Measurements from ENCODE around the gene CTLA4.

Gene CTLA4

DNA sequence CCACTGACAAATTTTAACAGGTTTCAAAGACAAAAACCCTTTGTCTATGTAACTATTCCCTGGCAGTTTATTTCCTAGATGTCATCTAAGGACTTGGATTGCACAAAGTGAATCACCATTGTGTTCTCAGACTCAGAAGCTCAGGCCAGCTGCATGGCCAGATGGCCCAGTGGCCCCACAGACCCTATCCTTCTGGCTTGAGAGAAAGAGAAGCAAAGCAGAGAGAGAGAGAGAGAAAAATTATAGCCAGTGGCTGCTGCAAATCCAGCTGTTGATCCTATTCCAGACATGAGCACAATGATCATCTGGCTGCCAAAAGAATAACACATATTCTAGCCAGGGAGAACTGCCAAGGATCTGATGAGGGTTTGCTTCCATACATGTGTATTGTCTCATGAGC, 25.8 kb downstream of the CTLA4 start:
- no peak for DNase-seq

DNA sequence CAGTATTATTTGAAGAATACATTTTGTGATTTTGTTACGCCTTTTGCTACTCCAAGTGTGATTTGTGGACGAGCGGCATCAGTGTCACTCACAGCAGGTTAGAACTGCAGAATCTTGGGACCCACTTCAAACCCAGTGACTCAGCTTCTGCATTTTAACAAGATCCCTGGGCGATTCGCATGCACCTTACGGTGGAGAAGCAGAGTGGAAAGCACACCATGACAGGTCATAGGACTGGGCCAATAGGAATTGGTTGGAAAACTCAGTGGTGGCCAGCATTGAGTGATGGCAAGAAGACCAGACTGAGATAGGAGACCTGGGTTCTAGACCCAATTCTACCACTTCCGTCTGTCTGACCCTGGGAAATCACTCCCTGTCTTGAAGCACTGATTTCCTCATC, 26.3 kb downstream of the CTLA4 start:
- no peak for DNase-seq

DNA sequence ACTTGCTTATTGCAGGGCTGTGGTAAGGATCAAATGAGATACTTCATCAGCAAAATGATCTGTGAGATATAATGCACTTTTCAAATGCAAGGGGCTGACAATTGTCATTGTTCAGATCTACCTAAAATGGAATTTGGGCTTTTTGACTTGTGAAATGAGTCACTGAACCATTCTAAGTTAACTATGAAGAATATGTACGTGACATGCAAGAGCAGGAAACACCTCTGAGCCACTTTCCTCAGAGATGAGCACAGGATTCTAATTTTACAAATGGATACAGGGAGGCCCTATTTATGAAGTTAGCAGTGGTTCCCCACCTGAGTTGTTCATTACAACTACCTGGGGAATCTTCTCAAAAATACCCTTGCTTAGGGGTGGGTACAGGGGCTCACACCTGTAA, 26.7 kb downstream of the CTLA4 start:
- no peak for DNase-seq

DNA sequence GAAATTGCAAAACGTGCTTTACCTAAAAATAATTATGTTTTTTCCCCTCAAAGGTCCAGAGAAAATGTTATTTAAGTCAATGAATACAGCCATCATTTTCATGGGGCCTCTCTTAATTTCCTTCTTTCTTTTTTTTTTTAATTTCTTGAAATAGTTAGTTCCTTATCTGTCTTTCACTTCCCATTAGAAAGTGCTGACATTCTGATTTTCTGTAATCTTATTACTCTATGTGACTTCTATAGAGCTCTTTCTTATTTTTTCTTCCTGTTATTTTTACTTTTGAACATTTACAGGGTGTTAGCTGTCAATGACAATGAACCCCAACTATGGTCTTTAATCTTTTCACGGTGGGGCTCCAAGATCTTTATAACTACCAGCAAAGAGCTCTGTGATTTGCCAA, 30.0 kb downstream of the CTLA4 start:
- DNase-seq, result no peak

DNA sequence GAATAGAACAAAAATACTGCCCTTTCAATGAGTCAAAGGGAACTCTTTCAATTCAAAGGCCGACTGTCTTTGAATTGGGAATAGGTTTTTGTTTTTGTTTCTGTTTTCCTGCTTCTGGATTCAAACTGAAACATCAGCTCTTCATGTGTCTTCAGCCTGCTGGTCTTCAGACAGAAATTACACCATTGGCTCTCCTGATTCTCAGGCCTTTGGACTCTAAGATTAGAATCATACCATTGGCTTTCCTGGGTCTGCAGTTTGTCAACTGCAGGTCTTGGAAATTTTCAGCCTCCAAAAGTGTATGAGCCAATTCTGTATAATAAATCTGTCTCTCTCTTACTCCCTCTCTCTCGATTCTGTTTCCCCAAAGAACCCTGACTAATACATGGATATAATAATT, 31.1 kb downstream of the CTLA4 start:
- DNase-seq, result no peak

DNA sequence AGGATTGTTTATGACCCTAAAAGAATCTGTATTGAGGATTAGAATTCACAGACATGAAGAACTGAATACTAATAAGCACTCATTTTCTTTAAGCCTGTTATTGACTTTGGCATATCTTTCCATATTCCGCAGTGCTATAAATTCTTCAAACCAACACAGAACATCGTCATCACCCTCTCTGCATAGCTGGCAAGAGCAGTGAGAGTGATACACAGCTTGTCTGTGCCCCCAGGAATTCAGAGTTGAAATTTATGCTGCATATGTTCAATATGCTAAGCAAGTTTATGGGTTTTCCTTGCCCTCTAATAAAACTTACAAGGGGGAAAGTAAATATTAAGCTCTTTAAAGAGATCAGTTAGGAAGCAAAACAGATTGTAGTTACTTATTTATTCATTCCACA, 32.7 kb downstream of the CTLA4 start:
- no peak for DNase-seq

DNA sequence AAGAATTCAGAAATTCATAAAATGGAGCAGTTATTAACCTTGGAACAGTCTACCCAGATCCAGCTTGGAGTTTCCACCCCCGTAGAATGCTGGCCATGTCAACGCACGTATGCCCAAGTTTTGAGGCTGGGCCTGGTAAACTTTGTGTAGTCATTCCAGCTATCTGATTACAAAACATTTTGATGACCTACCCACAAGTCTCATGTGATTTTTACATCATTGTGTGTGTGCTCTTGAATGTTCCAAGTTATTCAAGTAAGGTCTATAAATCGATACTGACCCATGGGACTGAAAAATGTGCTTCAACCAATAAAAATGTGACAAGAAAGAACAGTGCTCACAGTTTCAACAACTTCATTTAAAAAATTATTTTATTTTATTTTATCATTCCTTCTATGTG, 36.5 kb downstream of the CTLA4 start:
- DNase-seq, result no peak

DNA sequence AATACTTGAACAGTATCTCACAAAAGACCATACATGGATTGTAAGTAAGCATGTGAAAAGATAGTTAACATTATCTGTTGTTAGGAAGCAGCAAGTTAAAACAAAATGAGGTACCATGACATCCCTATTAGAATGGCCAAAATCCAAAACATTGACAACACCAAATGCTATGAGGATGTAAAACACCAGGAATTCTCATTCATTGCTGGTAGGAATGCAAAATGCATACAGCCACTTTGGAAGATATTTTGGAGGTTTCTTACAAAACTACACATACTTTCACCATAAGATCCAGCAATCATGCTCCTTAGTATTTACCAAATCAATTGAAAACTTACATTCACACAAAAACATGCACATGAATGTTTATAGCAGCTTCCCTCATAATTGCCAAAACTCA, 38.1 kb downstream of the CTLA4 start:
- DNase-seq, result no peak

DNA sequence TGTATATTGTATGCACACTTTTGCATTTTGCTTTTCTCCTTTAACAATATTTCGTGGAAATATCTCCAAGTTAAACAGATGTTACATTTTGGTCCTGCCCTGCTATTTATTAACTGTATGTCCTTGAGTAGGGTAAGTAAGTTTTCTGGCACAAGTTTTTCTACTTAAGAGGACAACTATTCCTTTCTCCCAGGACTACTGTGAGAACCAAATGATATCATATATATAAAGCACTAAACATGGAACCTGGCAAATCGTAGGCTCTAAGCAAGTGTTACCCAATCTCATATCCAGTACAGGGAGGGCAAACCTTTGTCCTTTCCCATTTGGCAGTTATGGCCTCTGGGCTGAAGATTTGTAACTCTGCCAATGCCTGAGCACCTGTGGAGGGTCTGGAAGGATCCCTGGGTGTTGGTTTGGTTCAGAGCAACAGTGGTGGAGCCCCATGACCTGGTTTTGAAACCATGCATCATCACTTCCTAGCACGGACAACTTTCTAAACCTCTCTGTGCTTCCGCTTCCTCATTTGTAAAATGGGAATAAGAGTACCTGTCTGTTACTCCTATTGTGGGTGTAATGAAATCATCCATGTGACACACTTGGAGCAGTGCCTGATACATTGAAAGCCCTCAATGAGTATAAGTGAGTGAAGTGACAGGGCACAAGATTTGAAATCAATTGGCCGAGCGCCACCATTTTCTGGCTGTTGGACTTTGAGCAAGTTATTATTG, 40.7 kb downstream of the CTLA4 start:
- no peak for DNase-seq

DNA sequence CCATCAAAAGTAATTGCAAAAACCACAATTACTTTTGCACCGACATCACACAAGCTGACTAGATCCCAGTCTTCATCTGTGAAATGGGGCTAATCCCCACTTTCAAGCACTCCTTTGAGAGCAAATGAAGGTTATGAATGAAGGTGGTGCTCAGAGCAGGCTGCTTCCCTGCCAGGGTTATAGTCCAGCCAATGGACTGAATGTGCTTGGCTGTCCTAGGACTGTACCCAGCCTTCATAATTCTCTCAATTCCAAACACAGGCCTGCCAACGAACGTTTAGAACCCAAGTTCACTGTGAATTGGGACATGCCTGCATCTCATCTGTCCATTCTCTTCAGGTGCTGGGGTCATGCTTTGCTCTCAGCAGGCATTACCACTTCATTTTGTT, 41.2 kb downstream of the CTLA4 start:
- DNase-seq, result no peak

DNA sequence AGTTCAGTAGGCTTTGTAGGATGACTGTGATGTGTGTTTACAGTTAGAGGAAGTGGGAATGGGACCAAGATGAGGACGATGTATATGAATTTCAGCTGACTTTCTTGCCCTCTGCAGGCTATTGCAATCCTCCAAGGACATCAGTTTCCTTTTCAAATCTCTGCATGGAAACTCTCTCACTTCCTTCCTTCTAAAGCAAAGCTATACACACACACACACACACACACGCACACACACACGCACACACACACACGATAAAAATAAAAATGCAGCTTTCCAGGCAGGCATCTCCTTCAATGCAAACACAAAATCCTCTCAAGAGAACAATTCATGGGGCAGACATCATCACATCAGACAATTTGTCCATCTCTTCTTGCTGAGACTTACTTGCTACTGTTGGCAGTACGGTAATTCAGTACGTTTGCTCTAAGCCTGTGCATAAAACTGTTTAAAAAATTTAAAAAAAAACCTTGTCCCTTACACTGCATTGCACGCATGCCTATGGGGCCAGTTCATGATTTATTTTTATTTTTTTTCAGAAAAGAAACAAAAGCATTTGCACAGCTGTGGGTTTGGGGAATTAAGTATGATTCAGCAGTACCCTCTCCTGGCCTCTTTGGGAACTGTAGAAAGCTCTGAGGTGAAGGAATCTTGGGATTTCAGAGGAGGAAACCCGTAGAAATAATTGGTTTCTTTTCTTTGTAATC, 41.8 kb downstream of the CTLA4 start:
- DNase-seq, result peak; percentile 44

DNA sequence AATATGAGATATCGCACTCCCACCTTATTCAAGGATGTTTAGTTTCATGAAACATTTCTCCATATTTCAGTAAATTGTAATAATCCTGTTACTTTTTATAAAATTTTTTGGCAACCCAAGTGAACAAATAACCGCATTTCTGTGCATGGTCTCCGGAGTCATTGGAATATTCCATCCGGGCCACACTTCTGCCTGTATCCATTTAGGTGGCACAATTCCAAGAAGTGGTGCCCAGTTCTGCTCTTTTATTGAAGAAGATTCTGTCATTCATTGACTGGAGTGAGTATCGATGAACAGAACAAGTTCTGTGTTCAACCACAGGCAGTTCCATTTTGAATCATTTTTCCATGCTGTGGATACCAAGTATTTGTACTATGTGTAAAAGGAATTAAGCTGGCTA, 42.4 kb downstream of the CTLA4 start:
- DNase-seq, result no peak

DNA sequence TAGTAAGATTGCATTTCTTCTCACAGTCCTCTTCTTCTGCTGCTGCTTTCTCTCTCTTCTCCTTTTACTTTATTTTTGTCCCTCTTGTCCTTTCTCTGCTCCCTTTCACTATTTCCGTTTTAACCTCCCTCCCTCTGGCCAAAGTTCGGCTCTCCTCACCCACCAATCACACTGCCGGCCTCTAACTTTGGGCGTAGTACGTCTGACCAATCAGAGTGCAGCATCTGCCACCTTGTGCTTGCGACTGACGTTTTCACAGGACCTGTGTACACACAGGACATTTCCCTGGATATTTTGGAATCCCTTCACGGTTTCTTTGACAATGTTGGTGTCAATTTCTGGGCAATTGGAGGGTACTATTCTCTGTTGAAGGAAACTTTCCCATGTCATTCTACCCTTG, 46.4 kb downstream of the CTLA4 start:
- no peak for DNase-seq

DNA sequence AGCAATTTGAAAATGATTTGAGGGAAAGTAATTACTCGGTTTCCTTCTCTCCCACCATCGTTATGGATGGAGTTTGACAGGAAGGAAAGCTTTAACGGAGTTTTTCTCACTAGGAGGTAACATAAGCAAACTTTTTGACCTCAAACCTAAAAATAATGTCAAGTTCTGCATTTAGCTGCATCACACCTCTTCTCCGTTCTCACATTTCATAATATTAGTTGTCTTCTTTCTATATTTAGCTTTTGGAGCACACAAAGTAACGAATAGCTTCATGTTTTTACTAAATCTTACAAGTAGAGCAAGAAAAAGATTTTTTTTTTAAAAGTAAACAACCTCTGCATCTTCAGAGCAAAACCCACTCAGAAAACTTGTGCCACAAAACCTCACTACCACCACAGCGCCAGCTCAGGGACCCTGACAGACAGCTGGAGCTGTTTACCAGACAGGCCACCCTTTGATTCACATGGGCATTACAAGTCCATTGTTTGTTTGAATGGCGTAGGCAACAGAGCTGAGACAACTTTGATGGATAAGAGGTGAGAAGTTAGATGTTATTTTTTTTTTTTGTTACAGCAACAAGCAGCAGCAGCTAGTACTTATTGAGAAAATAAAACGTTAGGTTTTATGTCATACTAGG, 47.1 kb downstream of the CTLA4 start:
- DNase-seq, result no peak

DNA sequence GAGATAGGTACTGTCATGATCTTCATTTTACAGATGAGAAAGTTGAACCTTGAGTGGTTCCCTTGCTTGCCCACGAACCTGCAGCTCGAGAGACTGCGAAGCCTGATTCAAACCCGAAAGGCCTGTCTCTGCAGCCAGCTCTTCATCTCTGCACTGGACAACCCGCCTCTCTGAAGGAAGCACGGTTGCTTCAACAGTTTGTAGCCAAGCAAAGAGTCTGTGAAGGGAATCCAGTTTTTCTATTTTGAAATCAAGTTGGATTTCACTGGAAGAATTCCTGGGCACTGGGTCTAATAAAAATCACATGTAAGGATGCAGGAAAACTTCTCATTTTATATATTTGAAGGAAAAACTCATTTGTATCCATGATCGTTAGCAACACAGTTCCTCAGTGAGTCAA, 47.7 kb downstream of the CTLA4 start:
- no peak for DNase-seq

DNA sequence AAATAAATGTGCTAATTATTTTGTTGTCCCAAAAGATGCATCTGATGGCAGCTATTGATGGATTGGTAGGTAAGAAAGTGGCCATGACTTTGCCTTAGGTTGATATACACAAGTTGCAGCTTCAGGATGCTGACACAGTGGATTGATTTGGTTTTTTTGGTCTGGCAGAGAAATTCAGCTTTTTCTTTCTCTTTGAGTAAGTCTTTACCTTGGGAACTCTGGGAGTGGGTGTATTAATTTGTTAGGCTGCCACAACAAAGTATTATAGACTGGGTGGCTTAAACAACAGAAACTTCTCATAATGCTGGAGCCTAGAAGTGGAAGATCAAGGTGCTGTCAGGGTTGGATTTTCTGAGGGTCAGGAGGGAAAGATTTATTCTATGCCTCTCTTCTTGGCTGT, 49.2 kb downstream of the CTLA4 start:
- DNase-seq, result no peak

DNA sequence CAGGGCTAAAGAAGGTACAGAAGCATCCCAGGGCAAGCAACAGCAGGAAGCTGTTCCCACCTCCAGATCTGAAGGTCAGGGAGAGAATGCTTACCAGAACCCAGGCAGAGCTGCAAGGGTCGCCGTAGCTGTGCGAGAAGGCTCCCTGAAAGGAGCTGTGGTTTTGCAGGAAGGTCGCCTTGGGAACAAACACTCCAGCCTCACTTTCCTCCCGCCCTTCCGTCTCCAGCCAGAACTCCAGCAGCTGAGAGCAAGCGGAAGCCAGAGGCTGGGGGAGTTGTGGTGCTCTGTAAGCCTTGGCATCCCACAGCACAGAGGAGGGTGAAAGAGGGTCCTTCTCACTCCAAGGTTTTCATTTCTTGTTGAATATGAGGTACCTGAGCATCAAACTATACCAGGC, 50.7 kb downstream of the CTLA4 start:
- DNase-seq, result no peak

DNA sequence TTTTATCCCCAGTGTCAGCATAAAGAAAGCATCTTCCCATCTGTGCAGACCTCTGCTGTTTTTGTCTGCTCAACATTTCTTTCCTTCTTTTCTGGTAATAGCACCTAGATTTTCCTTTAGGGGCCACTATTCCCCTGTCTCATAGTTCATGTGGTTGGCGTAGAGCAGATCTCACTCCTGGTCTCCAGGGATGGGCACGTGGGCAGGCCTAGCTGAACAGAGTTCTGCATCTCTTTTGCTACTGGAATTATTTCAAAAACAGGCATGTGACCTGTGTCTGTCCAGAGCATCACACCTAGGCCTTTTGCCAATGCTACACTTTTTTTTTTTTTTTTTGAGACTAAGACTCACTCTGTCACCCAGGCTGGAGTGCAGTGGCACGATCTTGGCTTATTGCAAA, 51.3 kb downstream of the CTLA4 start:
- no peak for DNase-seq

Measured in hematopoietic multipotent progenitor cell treated with erythropoietin and hydrocortisone succinate and interleukin-3 and kit ligand, for 4 days (in vitro differentiated cells).